Panc1 (cell line): ENCODE measurements around the gene NCKAP1.

Experiments
- SIN3A ChIP-seq: IDR thresholded peaks from 2 replicates; pipeline ENCODE4 v1.6.1; 2012; ENCODE audit warnings: low read depth, mild to moderate bottlenecking, low read length, moderate library complexity, borderline replicate concordance; ENCODE audit not compliant: insufficient read depth
- TCF7L2 ChIP-seq: IDR thresholded peaks from 2 replicates; pipeline ENCODE4 v1.6.1; 2011; ENCODE audit warnings: mild to moderate bottlenecking, low read depth, low read length, inconsistent platforms
- TF ChIP-seq, protein P1 (sequence below), 2 experiments: IDR thresholded peaks; 2 replicates each; pipeline ENCODE4 v1.6.1; 2011 to 2012; ENCODE audit warnings: low read depth in 2 of 2, control low read depth in 1 of 2, low read length in 1 of 2, mild to moderate bottlenecking in 1 of 2, moderate library complexity in 1 of 2; ENCODE audit not compliant: insufficient read depth in 1 of 2
- TF ChIP-seq, protein P2 (sequence below): fragments of 450-650 bp; IDR thresholded peaks from 2 replicates; pipeline ENCODE4 v1.5.1; 2017; ENCODE audit warnings: mild to moderate bottlenecking

GRCh38 chr2:183031911-183032794 is 6.1 kb downstream of the NCKAP1 start:
- TF ChIP-seq, protein P1, sequence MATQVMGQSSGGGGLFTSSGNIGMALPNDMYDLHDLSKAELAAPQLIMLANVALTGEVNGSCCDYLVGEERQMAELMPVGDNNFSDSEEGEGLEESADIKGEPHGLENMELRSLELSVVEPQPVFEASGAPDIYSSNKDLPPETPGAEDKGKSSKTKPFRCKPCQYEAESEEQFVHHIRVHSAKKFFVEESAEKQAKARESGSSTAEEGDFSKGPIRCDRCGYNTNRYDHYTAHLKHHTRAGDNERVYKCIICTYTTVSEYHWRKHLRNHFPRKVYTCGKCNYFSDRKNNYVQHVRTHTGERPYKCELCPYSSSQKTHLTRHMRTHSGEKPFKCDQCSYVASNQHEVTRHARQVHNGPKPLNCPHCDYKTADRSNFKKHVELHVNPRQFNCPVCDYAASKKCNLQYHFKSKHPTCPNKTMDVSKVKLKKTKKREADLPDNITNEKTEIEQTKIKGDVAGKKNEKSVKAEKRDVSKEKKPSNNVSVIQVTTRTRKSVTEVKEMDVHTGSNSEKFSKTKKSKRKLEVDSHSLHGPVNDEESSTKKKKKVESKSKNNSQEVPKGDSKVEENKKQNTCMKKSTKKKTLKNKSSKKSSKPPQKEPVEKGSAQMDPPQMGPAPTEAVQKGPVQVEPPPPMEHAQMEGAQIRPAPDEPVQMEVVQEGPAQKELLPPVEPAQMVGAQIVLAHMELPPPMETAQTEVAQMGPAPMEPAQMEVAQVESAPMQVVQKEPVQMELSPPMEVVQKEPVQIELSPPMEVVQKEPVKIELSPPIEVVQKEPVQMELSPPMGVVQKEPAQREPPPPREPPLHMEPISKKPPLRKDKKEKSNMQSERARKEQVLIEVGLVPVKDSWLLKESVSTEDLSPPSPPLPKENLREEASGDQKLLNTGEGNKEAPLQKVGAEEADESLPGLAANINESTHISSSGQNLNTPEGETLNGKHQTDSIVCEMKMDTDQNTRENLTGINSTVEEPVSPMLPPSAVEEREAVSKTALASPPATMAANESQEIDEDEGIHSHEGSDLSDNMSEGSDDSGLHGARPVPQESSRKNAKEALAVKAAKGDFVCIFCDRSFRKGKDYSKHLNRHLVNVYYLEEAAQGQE (IDR thresholded peaks at IDR 0.05; ENCODE audit: insufficient read depth in 1 of 2, low read depth in 2 of 2, low read length in 1 of 2) = no peak
- no peak for TF ChIP-seq TCF7L2
- TF ChIP-seq, protein P2, sequence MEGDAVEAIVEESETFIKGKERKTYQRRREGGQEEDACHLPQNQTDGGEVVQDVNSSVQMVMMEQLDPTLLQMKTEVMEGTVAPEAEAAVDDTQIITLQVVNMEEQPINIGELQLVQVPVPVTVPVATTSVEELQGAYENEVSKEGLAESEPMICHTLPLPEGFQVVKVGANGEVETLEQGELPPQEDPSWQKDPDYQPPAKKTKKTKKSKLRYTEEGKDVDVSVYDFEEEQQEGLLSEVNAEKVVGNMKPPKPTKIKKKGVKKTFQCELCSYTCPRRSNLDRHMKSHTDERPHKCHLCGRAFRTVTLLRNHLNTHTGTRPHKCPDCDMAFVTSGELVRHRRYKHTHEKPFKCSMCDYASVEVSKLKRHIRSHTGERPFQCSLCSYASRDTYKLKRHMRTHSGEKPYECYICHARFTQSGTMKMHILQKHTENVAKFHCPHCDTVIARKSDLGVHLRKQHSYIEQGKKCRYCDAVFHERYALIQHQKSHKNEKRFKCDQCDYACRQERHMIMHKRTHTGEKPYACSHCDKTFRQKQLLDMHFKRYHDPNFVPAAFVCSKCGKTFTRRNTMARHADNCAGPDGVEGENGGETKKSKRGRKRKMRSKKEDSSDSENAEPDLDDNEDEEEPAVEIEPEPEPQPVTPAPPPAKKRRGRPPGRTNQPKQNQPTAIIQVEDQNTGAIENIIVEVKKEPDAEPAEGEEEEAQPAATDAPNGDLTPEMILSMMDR = no peak
- TF ChIP-seq SIN3A = no peak
